Measurements from ENCODE around the gene KRT6A.
A peak's percentile ranks its signal among the peaks of the same experiment; 100 is the strongest.
"Not testable (repeated sequence)": the region's sequence is repeated elsewhere in the genome, so short reads cannot be mapped to it uniquely, and the experiment has no call there.

KRT6A gene

DNA sequence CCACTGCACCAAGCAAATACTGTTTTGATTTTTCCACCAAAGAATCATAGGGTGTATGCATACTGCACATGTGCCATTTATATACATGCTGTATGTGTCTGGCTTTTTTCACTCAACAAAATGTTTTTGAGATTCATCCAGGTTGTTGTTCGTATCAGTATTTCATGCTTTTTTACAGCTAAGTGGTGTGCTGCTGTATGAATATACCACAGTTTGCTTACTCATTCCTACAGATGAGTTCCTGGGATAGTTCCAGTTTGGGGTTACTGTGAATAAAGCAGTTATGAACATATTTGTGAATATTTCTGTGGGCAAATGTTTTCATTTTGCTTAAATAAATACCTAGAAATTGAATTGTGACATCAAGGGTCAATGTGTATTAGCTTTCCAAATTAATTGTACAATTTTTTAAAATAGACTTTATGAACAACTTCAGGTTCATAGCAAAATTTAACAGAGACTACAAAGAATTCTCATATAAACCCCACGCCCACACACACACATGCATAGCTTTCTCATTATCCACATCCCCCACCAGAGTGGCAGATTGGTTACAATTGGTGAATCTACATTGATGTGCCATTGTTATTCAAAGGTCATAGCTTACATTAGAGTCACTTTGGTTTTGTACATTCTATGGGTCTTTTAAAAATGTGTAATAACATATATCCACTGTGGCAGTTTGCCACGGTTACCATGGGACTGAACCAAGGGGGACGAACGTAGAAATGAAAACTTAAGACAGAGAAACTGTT is 6.9 kb upstream of the KRT6A start:
- no peak for DNase-seq

- no peak for DNase-seq
Measured at GRCh38 chr12:52498946-52499345, 5.9 kb upstream of the KRT6A start.

- DNase-seq: no peak
Measured at GRCh38 chr12:52497975-52498374, 4.9 kb upstream of the KRT6A start.

DNA sequence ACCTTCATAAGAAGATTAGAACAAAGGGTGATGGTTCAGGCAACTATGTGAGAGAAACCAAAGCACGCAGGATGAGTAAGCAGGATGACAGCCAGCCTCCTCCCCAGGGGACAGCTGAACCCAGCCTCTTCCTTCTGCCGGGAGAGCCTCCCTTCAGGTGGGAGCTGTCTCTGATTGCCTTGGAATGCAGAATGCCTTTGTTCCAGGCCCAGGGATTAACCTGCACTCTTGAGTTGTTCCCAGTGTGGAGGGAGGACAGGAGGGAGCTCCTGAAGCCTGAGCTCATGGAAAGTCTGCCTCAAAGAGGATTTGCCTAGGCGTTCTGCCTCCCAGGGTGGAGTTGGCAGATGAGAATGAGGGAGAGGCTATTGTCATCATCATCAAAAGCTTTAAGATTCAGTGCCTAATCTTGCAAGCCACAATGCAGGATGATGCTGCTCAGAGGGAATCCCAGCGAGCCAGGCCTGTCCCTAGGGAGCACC is 3.6 kb upstream of the KRT6A start:
- DNase-seq: peak; percentile 15

DNA sequence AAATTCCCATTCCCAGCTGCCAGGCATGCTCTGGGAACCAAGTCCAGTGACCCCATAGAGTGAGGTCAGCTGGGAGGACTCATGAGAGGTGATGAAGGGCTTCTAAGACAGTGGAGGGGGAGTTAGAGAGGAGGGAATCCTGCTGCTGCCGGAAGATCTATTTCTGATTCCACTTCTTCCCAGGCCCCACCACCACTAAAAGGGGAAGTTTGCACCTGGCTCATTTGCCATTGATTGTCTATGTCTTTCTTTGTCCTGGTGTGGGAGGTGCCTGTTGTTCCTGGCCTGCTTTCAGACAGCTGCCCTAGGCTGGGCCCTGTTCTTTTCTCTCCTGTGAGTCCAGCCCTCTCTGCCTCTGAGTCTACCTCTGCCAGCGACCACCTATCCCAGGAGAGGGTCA is 3.0 kb upstream of the KRT6A start:
- DNase-seq: peak; percentile 64

- DNase-seq: peak; percentile 83
Measured at GRCh38 chr12:52495389-52495788, 2.3 kb upstream of the KRT6A start.

- no peak for DNase-seq
Measured at GRCh38 chr12:52494518-52494917, 1.5 kb upstream of the KRT6A start.

- DNase-seq: no peak
Measured at GRCh38 chr12:52494100-52494499, 1.0 kb upstream of the KRT6A start.

DNA sequence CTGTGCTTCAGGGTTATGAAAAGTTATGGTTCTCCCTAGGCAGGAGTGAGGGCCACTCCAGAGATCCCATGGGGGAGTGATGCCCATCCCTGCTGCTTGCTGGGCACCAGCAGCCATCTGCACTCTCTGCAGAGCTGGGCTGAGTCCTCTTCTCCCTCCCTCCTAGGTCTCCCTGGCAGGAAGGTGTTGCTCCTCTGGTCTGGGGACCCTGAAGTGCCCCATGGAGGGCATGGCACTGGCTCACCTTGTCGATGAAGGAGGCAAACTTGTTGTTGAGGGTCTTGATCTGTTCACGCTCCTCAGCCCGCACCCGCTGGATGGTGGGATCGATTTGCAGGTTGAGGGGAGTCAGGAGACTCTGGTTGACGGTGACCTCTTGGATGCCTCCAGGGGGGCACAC is 652 bp downstream of the KRT6A start:
- DNase-seq: not testable (repeated sequence)

DNA sequence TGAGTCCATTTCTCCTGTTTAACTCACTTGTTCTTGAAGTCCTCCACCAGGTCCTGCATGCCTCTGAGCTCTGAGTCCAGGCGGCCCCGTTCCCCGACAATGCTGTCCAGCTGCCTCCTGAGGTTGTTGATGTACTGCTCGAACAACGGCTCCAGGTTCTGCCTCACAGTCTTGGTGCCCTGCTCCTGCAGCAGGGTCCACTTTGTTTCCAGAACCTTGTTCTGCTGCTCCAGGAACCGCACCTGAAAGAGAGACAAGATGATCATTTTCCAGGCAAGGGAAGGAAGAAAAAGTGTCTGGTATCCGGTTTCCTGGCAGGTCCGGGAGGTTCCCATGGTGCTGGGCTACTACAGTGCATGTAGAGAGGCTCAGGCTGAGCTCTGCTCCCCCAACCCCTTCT is 1.6 kb downstream of the KRT6A start:
- not testable (repeated sequence) for DNase-seq

DNA sequence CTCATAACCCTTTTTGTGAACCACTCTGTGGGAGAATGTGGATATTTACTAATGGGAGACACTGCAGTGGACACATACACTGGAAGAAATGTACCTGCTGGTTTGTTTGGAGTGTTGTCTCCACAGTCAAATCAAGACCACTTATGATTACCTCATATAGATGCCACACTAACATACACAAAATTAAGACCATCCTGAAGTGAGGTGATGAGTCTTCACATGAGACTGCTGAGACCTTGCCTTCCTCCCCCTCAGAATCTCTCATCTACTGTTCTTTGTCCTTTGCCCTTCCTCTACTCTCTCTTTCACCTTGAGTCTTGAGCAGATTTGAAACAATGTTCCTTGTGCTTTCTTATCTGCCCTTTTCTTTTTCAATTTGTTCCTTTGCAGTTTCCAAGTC is 4.3 kb downstream of the KRT6A start:
- DNase-seq: no peak

GRCh38 chr12:52487744-52488443 is 5.2 kb downstream of the KRT6A start:
- DNase-seq: not testable (repeated sequence)

GRCh38 chr12:52487211-52487610 is 5.8 kb downstream of the KRT6A start:
- DNase-seq: no peak

GRCh38 chr12:52486166-52487105 is 6.6 kb downstream of the KRT6A start:
- DNase-seq: no peak

DNA sequence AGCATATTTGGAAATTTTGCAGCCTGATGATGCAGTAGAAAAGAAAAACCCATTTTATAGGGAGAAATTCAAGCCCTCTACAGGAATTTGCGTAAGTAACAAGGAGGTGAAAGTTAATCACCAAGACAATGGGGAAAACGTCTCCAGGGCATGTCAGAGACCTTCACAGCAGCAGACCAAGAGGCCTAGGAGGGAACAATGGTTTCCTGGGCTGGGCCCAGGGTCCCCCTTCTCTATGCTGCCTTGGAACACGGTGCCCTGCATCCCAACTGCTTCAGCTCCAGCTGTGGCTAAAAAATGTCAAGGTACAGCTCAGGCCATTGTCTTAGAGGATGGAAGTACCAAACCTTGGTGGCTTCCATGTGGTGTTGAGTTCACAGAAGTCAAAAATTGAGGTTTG is 13.0 kb downstream of the KRT6A start:
- no peak for DNase-seq

DNA sequence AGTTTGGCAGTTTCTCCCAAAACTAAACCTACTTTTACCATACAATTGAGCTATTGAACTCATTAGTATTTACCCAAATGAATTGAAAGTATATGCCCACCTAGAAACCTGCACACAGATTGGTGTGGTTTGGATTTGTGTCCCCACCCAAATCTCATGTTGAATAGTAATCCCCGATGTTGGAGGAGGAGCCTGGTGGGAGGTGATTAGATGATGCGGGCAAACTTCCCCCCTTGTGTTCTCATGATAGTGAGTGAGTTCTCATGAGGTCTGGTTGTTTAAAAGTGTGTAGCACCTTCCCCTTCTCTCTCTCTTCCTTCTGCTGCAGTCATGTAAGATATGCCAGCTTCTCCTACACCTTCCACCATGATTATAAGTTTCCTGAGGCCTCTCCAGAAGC is 15.4 kb downstream of the KRT6A start:
- DNase-seq: no peak

- DNase-seq: no peak
Measured at GRCh38 chr12:52474212-52474611, 18.8 kb downstream of the KRT6A start.

- DNase-seq: no peak
Measured at GRCh38 chr12:52473768-52474167, 19.3 kb downstream of the KRT6A start, which contains the start of gene KRT6C. KRT6C (minus strand) TSS chr12:52473805; CDS start chr12:52473737, 68 bp downstream.

- no peak for DNase-seq
Measured at GRCh38 chr12:52469853-52470252, 23.2 kb downstream of the KRT6A start.

- DNase-seq: no peak
Measured at GRCh38 chr12:52464897-52465296, 28.2 kb downstream of the KRT6A start.

GRCh38 chr12:52461693-52462092 is 31.4 kb downstream of the KRT6A start:
- DNase-seq: no peak

DNA sequence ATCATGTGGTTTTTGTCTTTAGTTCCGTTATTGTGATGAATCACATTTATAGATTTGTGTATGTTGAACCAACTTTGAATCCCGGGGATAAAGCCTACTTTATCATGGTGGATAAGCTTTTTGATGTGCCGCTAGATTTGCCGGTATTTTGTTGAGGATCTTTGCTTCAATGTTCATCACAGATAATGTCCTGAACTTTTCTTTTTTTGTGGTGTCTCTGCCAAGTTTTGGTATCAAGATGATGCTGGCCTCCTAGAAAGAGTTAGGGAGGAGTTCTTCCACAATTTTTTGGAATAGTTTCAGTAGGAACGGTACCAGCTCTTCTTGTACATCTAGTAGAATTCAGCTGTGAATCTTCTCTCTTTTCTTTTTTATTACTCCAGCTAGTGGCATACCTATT is 34.2 kb downstream of the KRT6A start:
- DNase-seq: no peak

- no peak for DNase-seq
Measured at GRCh38 chr12:52455821-52456220, 37.2 kb downstream of the KRT6A start.
